ACHN (cell line): ENCODE results near the gene SHROOM3.

ENCODE experiments used
- DNase-seq: peaks from one replicate; pipeline ENCODE4 v3.0.0-alpha.2; 2015
- in situ Hi-C: cut with HindIII; loops from 2 replicates; pipeline ENCODE4 v1.10.0; 2017; ENCODE audit warnings: low sequenced_read_pairs, low pct_ligation_motif_present, low pct_unique_long_range_greater_than_20kb

The SHROOM3 gene

DNA sequence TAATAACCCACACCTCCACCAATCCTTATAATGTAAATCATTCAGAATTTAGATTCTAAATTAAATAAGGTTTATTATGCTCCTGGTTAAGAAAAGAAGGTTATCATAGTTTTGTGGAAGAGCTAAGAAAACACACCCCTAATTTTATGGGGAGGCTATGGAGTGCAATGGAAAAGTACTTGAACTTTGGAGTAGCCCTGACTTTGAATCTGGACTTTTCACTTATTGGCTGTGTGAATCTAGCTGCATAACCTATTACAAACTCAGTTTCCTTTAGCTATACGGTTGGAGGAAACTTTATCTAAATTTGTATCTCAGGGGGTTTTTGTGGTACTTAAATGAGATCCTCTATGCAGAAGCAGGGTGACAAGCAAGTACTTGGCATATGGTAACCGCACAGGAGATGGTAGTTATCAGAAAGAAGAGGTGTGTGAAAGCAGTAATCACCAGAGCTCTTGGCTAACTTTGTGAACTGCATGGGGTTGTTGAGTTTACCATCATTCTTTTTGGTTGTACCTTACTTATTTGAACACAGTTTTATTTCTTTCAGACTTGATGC, 143.1 kb downstream of the SHROOM3 start:
- DNase-seq = no peak
- in situ Hi-C loops = no loop called here

DNA sequence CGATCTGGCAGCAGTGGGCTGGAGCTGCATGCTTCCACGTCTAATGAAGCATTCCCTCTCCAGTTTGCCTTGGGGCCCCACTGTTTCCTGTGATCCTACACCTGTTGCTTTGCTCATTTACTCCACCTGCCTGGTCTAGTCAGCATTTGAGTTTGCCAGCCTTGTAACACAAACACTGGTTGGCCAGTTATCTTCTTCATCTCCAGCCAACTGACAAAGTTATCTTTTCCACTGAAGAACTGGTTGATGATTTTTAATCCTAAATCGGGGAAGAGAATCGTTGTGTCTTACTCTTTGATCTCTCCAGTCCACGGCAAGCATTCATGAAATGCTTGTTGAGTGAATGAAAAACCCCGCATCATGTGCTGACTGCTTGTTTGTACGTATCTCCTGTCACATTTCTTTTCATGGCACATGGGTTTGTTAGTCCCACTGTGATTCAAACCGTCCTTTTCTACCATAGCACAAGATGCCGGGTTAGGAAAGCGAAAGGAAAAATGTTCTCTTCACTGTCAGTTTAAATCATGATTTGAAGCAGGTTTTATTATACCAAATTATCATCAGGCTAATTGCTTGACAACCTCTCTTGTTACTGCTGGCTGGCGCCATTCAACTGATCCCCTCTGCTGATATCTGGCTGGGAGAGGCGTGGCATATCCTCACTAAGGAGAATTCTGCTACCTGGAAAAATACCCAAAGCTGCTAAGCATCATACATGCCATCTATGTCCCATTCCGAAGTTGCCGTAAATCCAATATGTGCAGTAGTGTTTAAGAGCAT, 144.8 kb downstream of the SHROOM3 start:
- no peak for DNase-seq
- in situ Hi-C loops = no loop called here

DNA sequence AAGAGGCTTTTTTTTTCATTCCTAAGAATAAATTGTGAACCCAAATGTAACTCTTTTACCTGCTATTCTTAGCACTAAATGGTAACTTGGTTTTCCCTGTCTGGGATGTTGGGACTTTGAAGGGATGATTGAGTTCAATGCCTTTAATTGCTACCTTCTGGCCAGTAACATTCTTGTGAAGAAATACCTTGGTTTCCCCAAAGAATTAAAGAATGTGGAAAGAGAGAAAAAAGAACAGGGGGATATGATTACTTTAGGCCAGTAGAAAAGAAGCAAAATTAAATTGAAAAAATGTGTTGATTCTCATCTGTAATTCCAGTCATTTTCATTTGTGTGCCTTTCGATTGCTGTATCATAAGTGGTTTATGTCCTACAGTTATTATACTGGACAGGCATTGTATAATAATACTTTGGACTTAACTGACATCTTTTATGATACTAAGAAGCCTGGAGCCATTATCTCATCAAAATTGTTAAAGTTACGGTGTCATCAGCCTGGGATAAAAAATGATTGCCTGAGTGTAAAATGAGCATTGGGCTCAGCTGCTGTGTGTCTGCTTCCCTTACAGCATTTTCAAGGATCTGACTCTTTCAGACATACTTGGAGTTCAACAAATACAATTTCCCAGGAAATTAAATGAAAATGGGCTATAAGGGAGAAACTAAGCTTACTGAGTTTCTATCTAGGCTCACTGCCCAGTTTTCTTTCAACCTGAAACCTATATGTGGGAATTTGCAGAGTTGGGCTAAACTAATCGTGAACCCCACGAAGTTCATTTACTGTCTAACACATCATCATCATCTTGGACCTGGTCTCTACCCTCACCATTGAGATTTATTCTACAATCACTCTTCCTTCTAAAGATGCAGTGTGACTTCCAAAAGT, 146.3 kb downstream of the SHROOM3 start:
- no peak for DNase-seq
- in situ Hi-C loops = no loop called here

GRCh38 chr4:76582074-76582816, 147.2 kb downstream of the SHROOM3 start:
- no peak for DNase-seq

GRCh38 chr4:76582817-76583087, 147.7 kb downstream of the SHROOM3 start:
- in situ Hi-C loops = no loop called here
- DNase-seq = no peak

More at GRCh38 chr4:76582074-76582816, 147.2 kb downstream of the SHROOM3 start:
- in situ Hi-C loops = no loop called here

GRCh38 chr4:76584241-76585152, 149.5 kb downstream of the SHROOM3 start:
- DNase-seq = no peak
- in situ Hi-C loops = no loop called here

DNA sequence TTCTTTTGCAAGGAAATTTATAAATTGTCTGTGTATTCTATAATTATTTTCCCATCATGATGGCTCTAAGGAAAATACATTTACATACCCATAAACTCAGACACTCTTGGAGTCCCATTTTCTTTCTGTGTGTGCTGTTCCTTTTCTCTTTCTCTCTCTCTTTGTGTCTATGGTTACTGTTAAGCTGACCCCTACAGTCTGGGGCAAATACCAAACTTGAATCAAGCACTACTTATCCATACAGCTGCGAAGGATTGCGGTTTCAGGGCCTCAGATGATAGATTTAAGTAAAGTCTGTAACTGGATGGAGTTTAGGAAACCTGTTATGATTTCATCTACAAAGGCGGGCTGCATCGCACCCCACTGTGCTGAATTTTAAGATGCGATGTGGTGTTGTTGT, 150.2 kb downstream of the SHROOM3 start:
- peak; percentile 68 for DNase-seq
- in situ Hi-C loops = no loop called here

- in situ Hi-C loops = no loop called here
- peak; percentile 85 for DNase-seq
Observed at GRCh38 chr4:76585897-76586360, 150.9 kb downstream of the SHROOM3 start.

- no peak for DNase-seq
- in situ Hi-C loops = no loop called here
Observed at GRCh38 chr4:76588274-76588673, 153.2 kb downstream of the SHROOM3 start.

GRCh38 chr4:76589402-76589801, 154.4 kb downstream of the SHROOM3 start:
- DNase-seq = peak; percentile 48
- in situ Hi-C loops = no loop called here

DNA sequence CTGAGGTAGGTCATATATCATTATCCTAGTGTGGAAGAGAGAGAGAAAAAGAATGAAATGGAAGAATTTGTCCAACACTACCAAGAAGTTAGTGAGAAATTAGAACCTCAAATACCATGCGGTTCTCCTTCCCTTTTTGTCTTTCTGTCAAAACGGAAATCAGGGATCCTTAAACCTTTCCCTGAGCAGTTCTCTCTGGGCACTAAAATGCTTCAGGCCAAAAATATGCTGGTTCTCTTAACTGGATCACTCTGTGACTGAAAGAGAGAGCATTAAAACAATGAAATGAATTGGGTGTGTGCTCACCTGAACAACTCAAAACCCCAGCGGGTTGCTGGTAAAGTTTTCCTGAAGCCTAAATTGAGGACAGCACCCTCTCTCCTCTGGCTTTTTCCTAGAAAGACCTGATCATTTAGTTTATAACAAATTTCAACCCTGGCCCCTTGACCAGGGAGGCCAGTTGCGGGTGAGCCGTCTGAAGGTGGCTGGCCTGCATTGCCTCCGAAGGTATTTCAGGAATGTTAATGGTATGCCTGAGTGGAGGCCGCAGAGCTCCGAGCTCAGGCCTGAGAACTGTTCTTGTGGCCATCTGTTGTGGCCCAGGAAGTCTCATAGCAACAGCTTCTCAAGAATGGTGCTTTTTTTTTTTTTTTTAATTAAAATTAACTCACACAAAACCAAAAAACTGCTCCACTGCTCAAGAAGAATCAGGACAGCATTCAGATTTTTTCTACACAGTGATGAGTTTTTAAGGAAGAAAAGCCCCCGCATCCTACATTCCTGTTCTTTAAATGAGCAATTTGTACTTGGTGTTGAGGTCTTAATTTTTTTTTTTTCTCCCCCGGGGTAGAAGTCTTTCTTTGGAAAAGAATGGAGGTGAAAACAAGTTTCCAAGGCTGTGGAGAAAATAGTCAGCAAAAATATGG, 155.1 kb downstream of the SHROOM3 start:
- DNase-seq = peak; percentile 94
- in situ Hi-C loops = no loop called here

DNA sequence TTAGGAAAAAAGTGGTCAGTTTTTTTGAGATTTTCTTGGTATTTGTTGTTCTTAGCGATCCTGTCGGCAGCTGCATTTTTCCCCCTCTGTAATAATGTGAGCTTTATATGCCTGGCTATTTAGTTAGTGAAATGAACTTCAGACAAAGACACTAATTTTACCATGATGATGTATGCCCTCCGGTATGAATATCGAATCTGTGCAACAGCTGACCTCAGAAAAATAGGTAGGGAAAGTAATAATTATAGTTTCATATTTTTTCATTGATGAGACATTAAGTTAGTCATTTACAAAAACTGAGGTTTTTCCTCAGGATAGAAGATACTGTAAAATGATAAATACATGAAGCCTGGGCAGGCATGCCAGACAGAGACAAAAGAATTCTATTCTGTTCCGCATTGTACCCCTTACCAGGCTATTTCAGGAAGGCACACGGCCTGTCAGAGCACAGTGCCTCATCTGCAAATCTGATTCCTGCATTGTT, 155.8 kb downstream of the SHROOM3 start:
- in situ Hi-C loops = no loop called here
- DNase-seq = peak; percentile 40

- no peak for DNase-seq
Observed at GRCh38 chr4:76591992-76592391, 157.0 kb downstream of the SHROOM3 start.

DNA sequence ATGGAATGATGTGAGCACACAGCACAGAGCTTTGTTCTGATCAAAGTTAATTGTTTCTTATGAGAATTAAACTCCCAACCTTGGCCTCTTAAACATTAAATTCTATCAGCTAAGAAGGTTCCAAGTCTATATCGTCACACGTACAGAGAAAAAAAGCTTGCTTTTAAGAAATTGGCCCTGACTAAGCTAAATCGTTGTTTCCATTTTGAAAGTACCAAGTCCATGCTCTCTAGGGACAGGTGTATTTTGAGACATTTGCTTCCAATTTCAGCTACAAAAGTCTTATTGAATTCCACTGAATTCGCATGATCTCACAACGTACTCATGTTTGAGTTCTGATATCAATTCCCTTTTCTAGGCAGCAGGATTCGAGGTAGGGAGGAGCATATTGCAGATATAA, 157.4 kb downstream of the SHROOM3 start:
- DNase-seq = no peak
- in situ Hi-C loops = no loop called here

More at GRCh38 chr4:76591992-76592391, 157.0 kb downstream of the SHROOM3 start:
- in situ Hi-C loops = no loop called here

DNA sequence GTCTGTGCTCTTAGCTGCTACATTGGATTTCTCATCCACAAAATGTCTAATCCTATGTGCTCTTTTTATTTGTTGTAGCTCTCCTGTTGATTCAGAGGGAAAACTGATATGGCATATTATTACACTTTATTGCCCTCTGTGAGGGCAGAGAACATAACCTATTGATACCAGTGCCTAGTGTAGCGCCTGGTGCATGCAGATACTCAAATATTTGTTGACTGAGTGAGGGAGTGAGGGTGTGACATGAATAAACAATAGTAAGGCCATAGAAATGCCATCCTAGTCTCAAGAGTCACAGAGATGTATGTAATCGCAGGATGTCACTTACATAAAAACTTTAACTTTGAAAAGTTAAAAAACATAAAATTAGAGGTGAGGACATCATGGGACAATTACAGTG, 159.1 kb downstream of the SHROOM3 start:
- DNase-seq = no peak
- in situ Hi-C loops = no loop called here

DNA sequence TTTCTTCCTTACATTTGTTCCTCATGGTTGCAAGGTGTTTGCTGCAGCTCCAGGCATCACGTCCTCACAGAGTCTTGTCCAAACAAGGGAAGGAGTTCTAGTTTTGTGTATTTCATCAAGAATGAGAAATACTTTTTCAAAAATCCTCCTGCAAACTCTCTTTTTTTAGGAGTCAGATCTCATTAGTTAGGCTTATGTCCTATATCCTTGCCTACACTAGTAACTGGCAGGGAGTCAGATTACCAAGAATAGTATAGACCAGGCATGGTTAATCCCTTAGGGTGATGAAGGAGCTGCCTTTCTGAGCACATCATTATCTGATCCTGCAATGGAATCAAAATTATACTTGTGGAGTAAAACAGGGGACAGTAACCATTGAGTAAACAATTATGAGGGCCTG, 160.4 kb downstream of the SHROOM3 start:
- in situ Hi-C loops = no loop called here

GRCh38 chr4:76596713-76597112, 161.7 kb downstream of the SHROOM3 start:
- in situ Hi-C loops = no loop called here
- no peak for DNase-seq

More for the DNA sequence above, 160.4 kb downstream of the SHROOM3 start:
- no peak for DNase-seq
